ENCODE results near the gene IDI2.
"Not testable (repeated sequence)": the region's sequence is repeated elsewhere in the genome, so short reads cannot be mapped to it uniquely, and the experiment has no call there.

IDI2 gene

DNA sequence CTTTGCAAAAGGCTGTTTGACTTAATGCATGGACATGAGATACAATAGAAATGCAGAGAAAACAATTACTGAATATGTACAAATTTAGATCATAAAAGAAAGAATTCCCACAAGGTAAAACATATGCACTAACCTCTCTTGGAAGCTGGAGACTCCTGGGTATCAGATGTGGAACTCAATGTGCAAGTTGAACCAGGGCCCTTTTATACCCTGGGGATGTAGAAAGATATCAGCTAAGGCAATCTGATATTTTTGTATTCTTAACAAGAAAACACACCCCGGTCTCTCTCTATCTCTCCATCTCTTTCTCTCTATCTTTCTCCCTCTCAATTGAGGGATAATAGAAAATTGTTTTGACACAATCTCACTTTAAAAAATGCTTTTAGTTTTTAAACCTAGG, at the start of gene IDI2:
TSS of gene IDI2 (minus strand) at position 177 of the 400 bp plus-strand sequence. CDS start 1,136 bp downstream, outside the sequence.
- DNase-seq, result no peak

DNA sequence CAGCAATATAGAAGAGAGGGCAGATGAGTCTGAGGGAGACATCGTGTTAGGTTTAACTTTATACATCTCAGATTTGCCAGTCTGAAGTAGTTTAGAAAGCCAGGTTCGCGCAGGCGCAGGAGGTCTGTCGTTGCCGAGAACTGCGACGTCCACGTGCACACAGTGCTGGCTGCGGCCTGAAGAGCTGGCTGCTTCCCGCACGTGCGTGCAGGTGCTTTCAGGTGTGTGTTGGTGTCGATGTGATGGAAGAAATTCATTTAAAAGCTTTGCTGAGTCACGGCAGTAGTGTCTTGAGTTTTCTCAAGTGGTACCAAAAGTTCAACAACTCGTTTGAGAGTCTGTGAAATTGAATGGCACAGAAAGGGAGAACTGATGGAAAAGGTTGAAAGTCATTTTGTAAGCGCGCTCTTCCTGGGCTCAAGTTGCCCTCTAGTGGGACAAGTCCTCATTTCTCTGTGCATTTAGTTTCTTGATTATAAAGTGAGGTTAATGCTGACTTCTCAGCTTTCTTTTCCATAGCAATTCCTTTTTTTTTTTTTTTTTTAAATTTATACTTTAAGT, 49.2 kb upstream of the IDI2 start:
- no peak for DNase-seq

DNA sequence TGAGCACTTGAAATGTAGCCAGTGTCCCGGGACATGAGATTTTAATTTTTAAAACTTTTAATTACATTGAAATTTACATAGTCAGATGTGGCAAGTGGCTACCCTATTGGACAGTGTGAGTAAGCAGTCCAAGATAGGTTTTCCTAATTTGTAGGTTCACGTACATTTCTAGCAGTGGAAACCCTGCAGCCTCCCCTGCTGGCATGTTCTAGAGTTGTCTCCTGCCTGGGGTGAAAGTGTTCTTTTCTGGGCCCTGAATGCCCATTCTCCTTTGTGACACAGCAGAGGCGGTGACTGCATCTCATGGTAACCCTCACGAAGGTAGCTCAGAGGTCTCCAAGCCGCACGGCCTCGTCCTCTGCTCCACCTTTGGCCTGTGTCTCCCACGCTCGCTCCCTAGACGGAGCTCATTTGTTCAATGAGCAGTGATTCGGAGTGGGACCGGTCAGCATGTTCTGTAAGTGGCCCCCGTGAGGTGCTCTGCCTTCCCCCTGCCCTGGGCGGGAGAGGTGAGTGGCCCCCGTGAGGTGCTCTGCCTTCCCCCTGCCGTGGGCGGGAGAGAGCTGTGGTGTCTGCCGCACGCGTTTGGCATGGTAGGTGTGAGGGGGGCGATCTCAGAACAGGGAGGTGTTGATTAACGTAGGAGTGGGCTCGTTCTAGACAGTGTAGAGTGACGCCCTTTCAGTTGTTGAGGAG, 48.5 kb upstream of the IDI2 start:
- DNase-seq, result no peak

DNA sequence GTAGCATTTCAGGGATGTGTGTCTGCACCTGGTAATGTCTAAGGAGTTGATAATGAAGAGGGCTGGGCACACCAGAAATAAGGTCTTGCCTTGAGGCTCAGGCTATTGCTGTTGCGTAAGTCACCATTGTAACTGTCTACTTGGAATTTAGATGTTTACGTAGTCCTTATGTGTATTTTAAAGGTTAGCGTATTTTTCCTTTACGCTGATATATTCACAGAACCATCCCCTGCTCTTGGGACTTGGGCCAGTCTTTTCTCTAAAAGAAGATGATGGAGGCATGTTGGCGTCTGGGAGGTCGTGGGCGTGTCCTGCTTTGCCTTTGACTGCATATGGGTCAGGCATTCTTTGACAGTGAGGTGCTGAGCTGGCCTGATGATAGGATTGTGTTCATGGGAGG, 45.3 kb upstream of the IDI2 start:
- no peak for DNase-seq

GRCh38 chr10:1068380-1069361, 43.0 kb upstream of the IDI2 start:
- DNase-seq, result no peak

DNA sequence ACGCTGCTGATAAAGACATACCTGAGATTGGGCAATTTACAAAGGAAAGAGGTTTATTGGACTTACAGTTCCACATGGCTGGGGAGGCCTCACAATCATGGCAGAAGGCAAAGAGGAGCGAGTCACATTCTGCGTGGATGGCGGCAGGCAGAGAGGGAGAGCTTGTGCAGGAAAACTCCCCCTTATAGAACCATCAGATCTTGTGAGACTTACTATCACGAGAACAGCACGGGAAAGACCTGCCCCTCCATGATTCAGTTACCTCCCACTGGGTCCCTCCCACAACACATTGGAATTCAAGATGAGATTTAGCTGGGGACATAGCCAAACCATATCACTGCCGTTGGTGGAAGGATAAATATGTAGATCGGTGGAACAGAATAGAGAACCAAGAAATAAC, 41.1 kb upstream of the IDI2 start:
- not testable (repeated sequence) for DNase-seq

- DNase-seq, result no peak
These were observed 39.2 kb upstream of the IDI2 start for GRCh38 chr10:1064964-1065247.

GRCh38 chr10:1063232-1063865, 37.7 kb upstream of the IDI2 start:
- no peak for DNase-seq

GRCh38 chr10:1061930-1062774, 36.5 kb upstream of the IDI2 start:
- no peak for DNase-seq

GRCh38 chr10:1059902-1060301, 34.2 kb upstream of the IDI2 start:
- DNase-seq, result no peak

DNA sequence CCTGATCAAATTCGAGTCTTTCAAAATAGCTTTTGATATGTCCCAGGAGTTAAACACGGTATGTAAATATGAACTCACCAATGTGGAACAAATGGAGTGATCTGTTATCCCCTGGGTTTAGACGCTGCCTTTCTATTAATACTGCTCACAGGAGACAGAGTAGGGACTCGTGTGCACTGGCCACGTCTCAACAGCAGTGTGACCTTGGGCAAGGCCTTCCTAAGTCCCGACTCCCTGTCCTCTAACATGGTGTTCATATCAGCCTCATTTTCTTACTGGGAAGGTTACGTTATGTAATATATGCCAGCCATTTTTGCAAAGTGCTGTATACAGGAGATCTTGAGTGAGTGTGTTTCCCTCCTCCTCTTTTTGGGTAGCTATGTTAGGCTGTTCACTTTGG, 32.4 kb upstream of the IDI2 start:
- no peak for DNase-seq

DNA sequence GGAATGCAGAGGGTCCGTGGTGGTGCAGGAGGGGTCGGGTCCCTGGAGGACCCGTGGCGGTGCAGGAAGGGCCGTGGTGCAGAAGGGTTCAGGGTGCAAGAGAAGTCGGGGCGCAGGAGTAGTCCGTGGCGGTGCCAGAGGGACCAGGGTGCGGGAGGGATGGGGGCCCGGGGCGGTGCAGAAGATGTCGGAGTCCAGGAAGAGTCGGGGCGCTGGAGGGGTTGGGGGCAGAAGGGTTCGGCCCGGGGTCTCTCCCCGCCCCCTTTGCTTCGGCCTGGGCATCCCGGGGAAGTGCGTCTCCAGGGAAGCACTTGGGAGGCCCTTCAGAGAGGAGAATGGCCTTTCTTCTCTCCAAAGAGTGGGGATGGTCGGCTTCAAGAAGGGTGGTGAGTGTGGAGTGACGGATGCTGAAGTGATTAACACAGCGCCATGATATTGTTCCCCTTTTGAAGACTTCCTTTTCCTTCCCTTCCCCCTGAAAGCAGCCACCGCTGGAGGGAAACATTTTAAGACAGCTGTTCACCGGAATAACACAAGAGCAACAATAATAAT, 31.5 kb upstream of the IDI2 start:
- peak; percentile 19 for DNase-seq

DNA sequence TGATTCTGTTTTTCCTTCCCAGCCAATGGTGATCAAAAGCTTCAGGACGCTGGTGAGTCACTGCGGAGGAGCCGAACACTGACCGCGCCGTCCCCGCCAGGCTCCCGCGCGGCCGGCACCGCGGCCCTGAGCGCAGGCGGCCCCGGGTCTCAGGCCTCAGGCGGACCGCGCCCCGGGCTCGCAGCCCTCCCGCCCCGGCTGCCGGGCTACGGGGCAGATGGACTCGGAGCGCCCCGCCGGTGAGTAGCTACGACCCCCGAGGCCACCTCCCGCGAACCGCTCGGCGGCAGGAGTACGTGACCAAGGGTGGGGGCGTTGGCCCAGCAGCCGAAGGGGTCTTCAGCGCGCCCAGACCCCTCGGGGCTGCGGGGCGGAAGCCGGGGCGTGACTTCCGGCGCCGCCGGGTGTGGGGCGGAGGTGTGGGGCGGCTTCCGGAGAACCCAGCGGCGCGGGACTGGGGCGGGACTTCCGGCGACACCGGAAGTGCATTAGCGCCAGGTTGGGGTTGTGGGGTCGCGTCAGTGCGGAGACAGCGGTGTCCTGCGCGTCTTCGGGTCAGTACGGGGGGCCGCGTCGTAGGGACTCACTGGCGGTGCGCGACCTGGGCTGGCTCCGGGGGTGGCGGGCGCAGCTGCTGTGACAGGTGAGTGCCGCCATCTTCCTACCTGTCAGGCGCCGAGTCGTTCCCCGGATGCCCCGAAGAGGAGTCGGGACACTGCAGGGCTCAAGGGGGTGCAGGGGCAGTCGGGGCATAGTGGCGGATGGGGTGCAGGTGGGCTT, 30.9 kb upstream of the IDI2 start, which contains the start of gene WDR37:
TSS of gene WDR37 (plus strand) at position 60 of the 780 bp plus-strand sequence. CDS start 15,771 bp downstream, outside the sequence.
- peak; percentile 86 for DNase-seq

DNA sequence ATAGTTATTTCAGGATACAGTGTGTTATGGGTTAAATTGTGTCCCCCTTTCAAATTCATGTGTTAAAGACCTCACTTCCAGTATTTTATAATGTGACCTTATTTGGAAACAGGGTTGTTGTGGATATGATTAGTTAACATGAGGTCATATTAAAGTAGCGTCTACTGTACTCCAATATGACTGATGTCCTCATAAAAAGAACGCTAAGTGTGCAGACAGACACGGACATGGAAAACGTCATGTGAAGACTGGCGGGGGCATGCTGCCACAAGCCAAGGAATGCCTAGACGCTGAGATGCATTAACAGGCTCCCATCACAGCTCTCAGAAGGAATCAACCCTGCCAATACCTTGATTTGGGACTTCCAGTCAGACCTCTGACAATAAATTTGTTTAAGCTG, 29.0 kb upstream of the IDI2 start:
- DNase-seq, result no peak

DNA sequence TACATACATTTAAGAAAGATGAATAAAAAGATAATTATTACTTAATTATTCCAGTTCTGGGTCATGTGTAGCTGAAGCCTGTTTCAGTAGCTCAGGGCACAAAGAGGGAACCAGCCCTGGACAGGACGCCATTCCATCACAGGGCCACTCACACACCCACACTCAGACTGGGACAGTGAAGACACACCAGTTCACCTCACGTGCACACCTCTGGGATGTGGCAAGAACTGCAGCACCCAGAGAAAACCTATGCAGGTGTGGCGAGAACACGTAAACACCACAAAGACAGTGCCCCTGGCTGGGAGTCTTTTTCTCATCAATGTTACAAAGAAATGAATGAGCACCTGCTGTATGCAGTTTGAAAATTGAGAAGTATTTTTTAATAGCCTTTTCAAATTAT, 24.9 kb upstream of the IDI2 start:
- peak; percentile 59 for DNase-seq

DNA sequence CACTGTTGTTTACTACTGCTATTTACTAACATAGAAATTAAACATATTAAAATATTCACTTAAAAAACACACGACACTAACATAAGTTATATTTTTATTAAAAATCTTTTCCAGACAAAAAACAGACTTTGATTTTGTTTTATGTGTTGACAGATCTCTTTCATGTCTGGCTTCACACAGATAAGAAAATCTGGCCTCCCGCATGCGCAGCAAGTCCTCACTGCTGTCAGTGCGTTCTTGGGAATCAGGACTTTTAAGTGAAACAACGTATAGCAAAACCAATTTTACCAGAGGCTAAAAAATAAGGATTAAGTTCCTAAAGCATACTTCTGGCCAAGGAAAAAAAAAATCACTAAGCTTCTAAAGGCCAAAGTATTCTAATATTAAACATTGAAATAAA, 24.5 kb upstream of the IDI2 start:
- DNase-seq, result no peak

DNA sequence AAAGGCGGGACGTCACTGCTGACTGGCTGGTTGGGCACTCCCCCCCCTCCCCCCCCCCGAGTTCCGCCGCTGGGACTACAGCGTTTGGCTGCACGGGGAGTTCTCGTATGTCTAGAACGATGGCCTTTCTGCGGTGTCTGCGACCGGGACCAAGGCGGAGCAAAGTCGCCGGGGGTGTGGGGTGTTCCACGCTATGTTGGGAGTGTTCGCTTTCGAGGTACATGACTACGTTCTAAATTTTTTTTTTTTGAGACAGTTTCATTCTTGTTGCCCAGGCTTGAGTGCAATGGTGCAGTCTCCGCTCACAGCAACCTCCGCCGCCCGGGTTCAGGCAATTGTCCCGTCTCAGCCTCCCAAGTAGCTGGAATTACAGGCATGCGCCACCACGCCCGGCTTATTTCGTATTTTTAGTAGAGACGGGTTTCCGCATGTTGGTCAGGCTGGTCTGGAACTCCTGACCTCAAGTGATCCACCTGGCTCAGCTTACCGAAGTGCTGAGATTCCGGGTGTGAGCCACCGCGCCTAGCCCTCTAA, 23.8 kb upstream of the IDI2 start:
- DNase-seq, result no peak

GRCh38 chr10:1048732-1049424, 23.2 kb upstream of the IDI2 start, which contains the start of gene IDI1:
TSS of gene IDI1 (minus strand) at chr10:1049119. CDS start at chr10:1049003, 116 bp downstream.
- peak; percentile 98 for DNase-seq

DNA sequence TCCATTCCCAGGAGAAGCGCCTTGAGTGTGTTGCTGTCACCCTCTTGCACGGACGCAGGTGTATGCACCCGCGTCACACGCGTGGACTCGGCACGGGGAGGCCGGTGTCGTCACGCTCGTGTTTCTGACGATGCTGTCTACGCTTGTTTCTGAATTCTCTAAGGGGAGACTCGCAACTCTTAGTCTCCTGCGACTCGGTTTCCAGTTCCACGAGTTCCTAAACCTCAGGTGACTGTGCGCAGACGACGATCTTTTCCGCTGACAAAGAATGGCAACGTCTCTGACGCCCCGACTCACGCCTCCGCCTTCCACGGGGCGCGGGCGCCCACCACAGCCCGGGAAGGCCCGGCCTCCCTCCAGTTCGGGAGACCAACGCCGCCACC, 22.7 kb upstream of the IDI2 start:
- DNase-seq, result peak; percentile 76

DNA sequence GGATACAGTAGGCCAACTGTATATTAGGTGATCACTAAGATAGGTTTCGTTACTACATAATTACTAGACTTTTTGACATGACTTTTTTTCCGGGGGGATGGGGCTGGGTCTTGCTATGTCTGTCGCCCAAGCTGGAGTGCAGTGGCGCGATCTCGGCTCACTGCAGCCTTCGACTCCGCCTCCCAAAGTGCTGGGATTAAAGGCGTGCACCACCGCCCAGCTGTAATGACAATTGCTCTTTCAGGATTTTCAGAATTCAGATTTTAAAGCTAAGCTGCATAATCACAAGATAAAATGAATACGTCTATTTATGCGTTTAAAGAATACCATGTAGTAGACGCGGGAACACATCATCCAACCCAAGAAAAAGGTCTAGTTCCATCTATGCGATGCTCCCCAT, 22.3 kb upstream of the IDI2 start:
- DNase-seq, result no peak

All from CD4-positive, alpha-beta T cell treated with Interferon gamma for 1 hour (primary cell).